GM12865 (cell line): ENCODE results near the gene RICTOR.

ENCODE experiments used
- DNase-seq: peaks from one replicate; pipeline ENCODE4 v3.0.0; 2010; ENCODE audit warnings: low read depth
- H3K4me3 ChIP-seq: 2 replicates; pipeline ENCODE4 v1.5.1; 2011; ENCODE audit warnings: mild to moderate bottlenecking, low read depth, low read length, control low read depth
- TF ChIP-seq, protein P1 (sequence below): IDR thresholded peaks from 2 replicates; pipeline ENCODE4 v1.5.1; 2011; ENCODE audit warnings: low read length, control low read depth, low read depth, inconsistent platforms; ENCODE audit not compliant: insufficient read depth; ENCODE audit errors: missing control alignments

RICTOR gene

DNA sequence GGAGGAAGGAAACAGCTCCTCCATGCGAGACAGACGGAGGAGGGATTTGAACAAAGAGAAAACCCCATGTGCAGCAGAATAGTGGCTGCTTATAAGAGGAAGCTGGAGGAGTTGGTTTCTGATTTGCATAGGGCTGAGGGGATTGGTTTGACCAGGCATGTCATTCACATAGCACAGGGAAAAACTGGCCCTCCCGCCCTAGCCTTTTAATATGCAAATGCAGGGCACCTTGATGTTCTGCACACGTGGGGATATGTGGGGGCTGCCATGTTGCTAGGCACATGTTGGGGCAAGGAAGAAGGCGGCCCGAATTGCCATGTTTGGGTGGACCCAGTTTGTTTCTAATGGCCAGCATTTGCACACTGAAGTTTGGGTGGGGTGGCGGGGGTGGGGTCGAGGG lies 186.2 kb downstream of the RICTOR start:
- H3K4me3 ChIP-seq: no peak overlapping the region
- TF ChIP-seq, protein P1, sequence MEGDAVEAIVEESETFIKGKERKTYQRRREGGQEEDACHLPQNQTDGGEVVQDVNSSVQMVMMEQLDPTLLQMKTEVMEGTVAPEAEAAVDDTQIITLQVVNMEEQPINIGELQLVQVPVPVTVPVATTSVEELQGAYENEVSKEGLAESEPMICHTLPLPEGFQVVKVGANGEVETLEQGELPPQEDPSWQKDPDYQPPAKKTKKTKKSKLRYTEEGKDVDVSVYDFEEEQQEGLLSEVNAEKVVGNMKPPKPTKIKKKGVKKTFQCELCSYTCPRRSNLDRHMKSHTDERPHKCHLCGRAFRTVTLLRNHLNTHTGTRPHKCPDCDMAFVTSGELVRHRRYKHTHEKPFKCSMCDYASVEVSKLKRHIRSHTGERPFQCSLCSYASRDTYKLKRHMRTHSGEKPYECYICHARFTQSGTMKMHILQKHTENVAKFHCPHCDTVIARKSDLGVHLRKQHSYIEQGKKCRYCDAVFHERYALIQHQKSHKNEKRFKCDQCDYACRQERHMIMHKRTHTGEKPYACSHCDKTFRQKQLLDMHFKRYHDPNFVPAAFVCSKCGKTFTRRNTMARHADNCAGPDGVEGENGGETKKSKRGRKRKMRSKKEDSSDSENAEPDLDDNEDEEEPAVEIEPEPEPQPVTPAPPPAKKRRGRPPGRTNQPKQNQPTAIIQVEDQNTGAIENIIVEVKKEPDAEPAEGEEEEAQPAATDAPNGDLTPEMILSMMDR: no peak
- no peak for DNase-seq
